GM21529 (cell line): ENCODE data around the gene ITGA2B.
"Not testable (repeated sequence)": the region's sequence is repeated elsewhere in the genome, so short reads cannot be mapped to it uniquely, and the experiment has no call there.

ENCODE experiments used
- ATAC-seq: cut with Tn5 transposase; IDR thresholded peaks from one replicate; pipeline ENCODE4 v1.9.1; 2021; ENCODE audit not compliant: unreplicated experiment

ITGA2B gene

GRCh38 chr17:44333371-44333770 lies 56.1 kb downstream of the ITGA2B start:
- ATAC-seq = no peak

GRCh38 chr17:44331249-44331760 lies 58.1 kb downstream of the ITGA2B start:
- no peak for ATAC-seq

- ATAC-seq = not testable (repeated sequence)
These were observed 59.2 kb downstream of the ITGA2B start for GRCh38 chr17:44330263-44330662.

- not testable (repeated sequence) for ATAC-seq
These were observed 59.9 kb downstream of the ITGA2B start for GRCh38 chr17:44329516-44329915.

GRCh38 chr17:44327715-44328449 lies 61.6 kb downstream of the ITGA2B start:
- no peak for ATAC-seq

GRCh38 chr17:44326861-44327444 lies 62.5 kb downstream of the ITGA2B start:
- ATAC-seq = peak; percentile 41

- ATAC-seq = peak; percentile 53
These were observed 64.7 kb downstream of the ITGA2B start, which contains the start of gene SLC25A39 for GRCh38 chr17:44324571-44325275. TSS of gene SLC25A39 (minus strand) at chr17:44324823. CDS start at chr17:44323562, 1,261 bp downstream.

- ATAC-seq = no peak
These were observed 65.3 kb downstream of the ITGA2B start for GRCh38 chr17:44324092-44324570.

- ATAC-seq = no peak
These were observed 65.9 kb downstream of the ITGA2B start for GRCh38 chr17:44323359-44324091.

GRCh38 chr17:44322236-44322895 lies 67.1 kb downstream of the ITGA2B start:
- ATAC-seq = no peak
